Effector memory CD4-positive, alpha-beta T cell (primary cell): ENCODE data around the gene NPTX1.

ENCODE experiments used
- DNase-seq, 3 donors: peaks; one replicate each; pipeline ENCODE4 v3.0.0-alpha.2; 2020
- H3K27ac ChIP-seq: 2 replicates; pipeline ENCODE4 v1.7.0; 2013; ENCODE audit warnings: mild to moderate bottlenecking, low read length, moderate library complexity; ENCODE audit not compliant: insufficient read depth, poor library complexity, severe bottlenecking
- H3K27me3 ChIP-seq: replicated peaks from 2 replicates; pipeline ENCODE4 v1.7.0; 2013; ENCODE audit warnings: mild to moderate bottlenecking, low read length; ENCODE audit not compliant: insufficient read depth, control insufficient read depth, poor library complexity, severe bottlenecking
- H3K36me3 ChIP-seq: 2 replicates; pipeline ENCODE4 v1.7.0; 2013; ENCODE audit warnings: mild to moderate bottlenecking, low read length, moderate library complexity; ENCODE audit not compliant: control insufficient read depth, insufficient read depth
- H3K4me1 ChIP-seq: 2 replicates; pipeline ENCODE4 v1.7.0; 2013; ENCODE audit warnings: low read length, mild to moderate bottlenecking; ENCODE audit not compliant: control insufficient read depth, insufficient read depth, poor library complexity, severe bottlenecking
- H3K4me3 ChIP-seq: 2 replicates; pipeline ENCODE4 v1.7.0; 2013; ENCODE audit warnings: low read length, low read depth, mild to moderate bottlenecking; ENCODE audit not compliant: insufficient read depth, poor library complexity, severe bottlenecking
- H3K9me3 ChIP-seq: 2 replicates; pipeline ENCODE4 v1.7.0; 2013; ENCODE audit warnings: mild to moderate bottlenecking, low read length, moderate library complexity; ENCODE audit not compliant: control insufficient read depth

NPTX1 gene

DNA sequence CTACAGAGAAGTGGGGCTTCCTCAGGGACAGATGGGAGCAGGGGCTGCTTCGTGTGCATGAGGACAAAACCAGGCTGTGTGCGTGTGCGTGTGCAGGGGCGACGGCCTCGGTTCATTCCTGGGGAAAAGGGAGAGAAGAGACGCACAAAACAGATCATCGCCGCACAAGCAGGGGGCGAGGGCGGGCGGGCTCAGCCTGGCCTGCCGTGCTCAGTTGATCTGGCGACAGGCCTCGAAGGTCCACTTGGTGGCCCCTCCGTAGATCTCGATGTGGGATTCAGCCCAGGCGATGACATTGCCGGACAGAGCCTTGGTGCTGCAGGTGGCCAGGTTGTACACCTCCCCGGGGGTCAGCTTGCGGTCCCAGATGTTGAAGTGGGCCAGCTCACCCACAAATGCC is 5.8 kb downstream of the NPTX1 start:
- H3K27ac ChIP-seq: no peak overlapping the region
- H3K9me3 ChIP-seq: no peaks in the 10 kb centered on the region
- no peaks in the 10 kb centered on the region for H3K36me3 ChIP-seq
- DNase-seq: no peak
- H3K4me1 ChIP-seq: peaks cover 15% of the 10 kb centered on the region
- H3K4me3 ChIP-seq: no peak overlapping the region
- peaks cover 42% of the 10 kb centered on the region for H3K27me3 ChIP-seq

DNA sequence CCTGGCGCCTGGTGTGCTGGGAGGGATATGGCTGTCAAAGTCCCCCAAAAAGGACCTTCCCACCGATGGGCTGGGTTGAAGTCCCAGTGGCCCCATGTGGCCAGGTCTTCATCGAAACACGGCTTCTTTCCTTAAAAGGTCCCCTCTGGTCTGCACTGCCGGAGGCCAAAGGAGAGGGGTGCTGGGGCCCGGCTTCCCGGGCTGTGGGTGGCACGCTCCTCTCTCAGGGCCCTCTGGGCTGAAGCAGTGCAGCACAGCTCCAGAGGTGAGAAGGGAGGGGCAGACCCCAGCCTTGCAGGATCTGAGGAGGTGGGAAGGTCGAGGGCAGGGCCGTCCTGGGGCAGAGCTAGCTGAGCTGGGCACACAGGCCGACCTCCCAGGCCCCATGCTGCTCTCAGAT is 6.7 kb downstream of the NPTX1 start:
- H3K27me3 ChIP-seq: peaks cover 35% of the 10 kb centered on the region
- DNase-seq: no peak

DNA sequence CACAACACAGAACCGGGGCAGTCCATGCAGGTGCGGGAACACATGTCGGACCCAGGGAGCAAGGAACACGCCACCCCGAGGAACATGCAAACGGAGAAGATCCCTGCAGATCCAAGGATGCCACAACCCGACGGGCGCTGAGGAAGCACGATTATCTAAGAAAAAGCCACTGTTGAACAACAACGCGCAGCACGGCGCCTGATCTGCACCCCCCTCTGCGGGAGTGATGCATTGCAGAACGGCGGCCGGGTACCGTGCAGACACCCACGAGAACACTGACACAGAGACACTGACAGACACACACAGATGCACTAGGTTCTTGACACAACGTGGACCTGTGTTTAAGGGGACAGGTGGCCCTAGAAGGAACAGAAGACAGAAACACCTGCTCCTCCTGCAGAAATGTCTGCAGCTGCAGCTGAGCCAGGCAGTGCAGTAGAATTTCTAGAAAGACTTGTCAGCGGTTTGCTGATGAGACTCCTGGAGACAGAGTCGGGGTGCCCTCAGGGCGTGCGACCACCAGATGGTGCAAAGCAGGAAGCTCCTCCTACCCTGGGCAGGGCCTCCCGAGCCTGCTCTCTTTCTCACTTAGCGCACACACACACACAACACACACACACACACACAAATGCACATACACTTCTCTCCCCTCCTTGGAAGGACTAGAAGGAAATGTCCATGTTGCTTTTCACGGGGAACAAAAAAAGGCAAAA is 7.5 kb downstream of the NPTX1 start:
- Histone ChIP-seq H3K4me1 (no peaks in the 10 kb centered on the region), H3K4me3 (no peak overlapping the region), H3K36me3 (no peaks in the 10 kb centered on the region), H3K9me3 (no peaks in the 10 kb centered on the region), H3K27ac (no peak overlapping the region), H3K27me3 (peaks cover 28% of the 10 kb centered on the region)
- DNase-seq: no peak

More for the DNA sequence above, 6.7 kb downstream of the NPTX1 start:
- H3K4me1 ChIP-seq: peaks cover 5% of the 10 kb centered on the region
- H3K4me3 ChIP-seq: no peak overlapping the region
- H3K9me3 ChIP-seq: no peaks in the 10 kb centered on the region
- H3K27ac ChIP-seq: no peak overlapping the region
- no peaks in the 10 kb centered on the region for H3K36me3 ChIP-seq

DNA sequence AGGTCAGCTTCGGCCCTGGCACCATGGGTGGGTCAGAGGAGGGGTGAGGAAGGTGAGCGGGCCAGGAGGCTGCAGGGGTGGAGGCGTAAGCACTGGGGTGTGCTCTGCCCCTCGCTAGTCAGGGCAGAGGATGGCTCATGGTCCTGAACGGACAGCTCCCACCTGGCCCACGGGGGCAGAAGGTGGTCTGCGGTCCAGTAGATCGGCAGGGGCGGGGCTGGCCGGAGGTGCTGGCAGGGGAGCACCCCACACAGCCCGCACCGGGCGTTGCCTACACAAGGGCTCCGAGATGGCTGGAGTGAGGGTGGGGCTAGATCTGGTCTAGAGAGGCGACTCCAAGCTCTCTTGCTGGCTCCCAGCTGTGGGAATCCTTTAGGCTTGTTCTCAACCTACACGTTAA is 8.2 kb downstream of the NPTX1 start:
- H3K27me3 ChIP-seq: peaks cover 22% of the 10 kb centered on the region
- no peaks in the 10 kb centered on the region for H3K36me3 ChIP-seq
- H3K27ac ChIP-seq: no peak overlapping the region
- no peaks in the 10 kb centered on the region for H3K9me3 ChIP-seq
- no peaks in the 10 kb centered on the region for H3K4me1 ChIP-seq
- no peak overlapping the region for H3K4me3 ChIP-seq
- DNase-seq: no peak

DNA sequence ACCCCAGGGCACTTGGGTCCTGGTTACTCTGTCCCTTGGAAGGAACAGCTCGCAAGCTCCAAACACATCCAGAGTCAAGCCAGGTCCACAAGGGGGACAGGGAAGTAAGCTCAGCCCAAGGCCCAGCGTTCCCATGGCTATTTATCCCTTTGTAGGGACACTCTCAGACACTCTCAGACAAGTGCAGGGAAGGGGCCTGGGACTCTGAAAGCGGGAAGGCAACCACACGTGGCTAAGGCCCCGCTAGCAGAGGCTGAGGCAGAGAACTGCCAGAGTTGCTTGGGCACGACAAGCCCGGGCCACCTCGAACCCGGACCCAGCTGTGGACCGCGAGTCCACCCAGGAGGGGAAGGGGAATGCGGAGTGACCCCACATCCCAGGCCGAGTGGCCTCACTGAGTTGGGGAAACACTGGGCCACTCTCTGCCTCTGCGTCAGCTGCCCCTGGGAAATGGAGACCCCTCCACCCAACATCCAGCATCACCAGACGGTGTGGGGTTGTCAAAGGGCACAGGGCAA is 10.2 kb downstream of the NPTX1 start:
- Histone ChIP-seq H3K9me3 (no peaks in the 10 kb centered on the region), H3K4me3 (no peak overlapping the region), H3K4me1 (no peaks in the 10 kb centered on the region), H3K27me3 (peaks cover 21% of the 10 kb centered on the region), H3K36me3 (no peaks in the 10 kb centered on the region), H3K27ac (no peak overlapping the region)
- no peak for DNase-seq

DNA sequence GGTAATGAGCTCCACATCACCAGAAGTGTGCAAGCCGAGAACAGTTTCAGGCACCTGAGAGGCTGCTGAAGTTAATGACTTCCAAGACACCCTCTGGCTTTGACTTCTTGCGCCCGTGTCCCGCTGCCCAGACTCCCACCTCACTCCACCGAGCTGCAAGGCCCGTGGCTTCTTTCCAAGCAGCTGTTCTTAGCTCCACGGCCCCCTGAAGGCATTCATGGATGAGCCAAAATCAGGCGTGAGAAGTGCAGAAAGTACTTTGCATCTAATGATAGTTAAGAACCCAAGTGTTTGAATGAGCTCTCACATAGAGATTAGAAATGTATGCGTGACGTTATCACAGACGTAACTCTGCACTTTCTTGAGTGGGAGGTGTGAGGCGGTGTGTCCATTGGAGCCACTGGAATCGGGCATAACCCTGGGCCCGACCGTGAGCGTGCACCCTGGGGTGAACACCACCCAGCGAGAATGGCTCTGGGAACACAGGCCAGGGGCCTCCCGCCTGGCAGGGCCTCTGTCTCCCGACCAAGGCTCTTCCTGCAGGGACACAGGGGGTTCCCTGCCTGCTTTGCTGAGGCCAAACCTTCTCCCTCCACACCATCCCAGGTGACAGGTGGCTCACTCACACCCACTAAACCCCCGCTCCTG is 11.0 kb downstream of the NPTX1 start:
- Histone ChIP-seq H3K4me3 (no peak overlapping the region), H3K27me3 (peaks cover 21% of the 10 kb centered on the region), H3K36me3 (no peaks in the 10 kb centered on the region), H3K4me1 (no peaks in the 10 kb centered on the region), H3K27ac (no peak overlapping the region), H3K9me3 (no peaks in the 10 kb centered on the region)
- no peak for DNase-seq

DNA sequence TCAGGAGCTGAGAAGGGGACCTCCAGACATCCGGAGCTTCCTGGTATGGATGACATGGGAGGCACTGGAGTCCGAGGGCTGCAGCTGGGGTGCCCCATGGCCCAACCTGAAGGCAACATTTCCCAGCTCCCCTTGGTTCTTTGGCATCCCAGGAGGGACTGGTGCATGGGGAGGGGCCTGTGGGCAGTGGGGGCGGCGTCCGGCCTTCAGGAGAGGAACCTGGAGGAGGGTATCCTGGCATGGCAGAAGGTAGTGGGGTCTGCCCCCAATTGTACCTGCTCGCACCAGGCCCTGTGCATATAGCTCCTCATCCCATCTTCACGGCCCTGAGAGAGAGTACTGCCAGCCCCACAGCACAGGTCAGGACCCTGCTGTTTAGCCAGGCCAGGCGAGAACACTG is 11.9 kb downstream of the NPTX1 start:
- no peaks in the 10 kb centered on the region for H3K36me3 ChIP-seq
- H3K9me3 ChIP-seq: no peaks in the 10 kb centered on the region
- H3K27me3 ChIP-seq: peaks cover 15% of the 10 kb centered on the region
- H3K4me3 ChIP-seq: no peak overlapping the region
- H3K27ac ChIP-seq: no peak overlapping the region
- H3K4me1 ChIP-seq: no peaks in the 10 kb centered on the region
- no peak for DNase-seq

DNA sequence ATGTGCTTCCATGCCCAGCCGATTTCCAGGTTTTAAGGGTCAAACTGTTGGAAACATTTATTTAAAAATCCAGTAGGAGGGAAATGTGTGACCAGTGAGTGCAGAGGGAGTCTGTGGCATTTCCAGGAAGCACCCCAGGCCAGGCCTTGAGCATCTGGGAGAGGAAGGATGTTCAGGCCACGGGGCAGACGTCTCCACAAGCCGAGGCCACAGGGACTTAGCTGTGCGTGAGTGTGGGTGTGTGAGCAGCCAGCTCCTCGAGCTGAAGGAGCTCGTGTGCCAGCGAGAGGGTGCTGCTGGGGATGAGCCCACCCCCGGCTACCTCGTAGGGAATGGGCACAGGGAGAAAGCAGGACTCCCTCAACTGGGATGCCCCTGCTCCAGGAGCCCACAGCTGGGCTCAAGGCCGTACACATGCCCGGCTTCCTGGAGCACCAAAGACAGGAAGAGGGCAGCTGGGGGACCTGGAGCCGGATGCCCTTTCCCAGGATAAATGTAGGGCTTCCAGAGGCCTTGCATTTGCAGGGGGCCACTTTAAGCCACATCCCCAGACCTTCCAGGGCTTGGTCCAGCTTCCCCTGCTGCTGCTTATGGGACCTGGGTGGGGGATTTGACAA is 12.5 kb downstream of the NPTX1 start:
- DNase-seq: no peak
- Histone ChIP-seq H3K4me3 (no peak overlapping the region), H3K27ac (no peak overlapping the region), H3K9me3 (no peaks in the 10 kb centered on the region), H3K36me3 (no peaks in the 10 kb centered on the region), H3K4me1 (no peaks in the 10 kb centered on the region), H3K27me3 (peaks cover 12% of the 10 kb centered on the region)

DNA sequence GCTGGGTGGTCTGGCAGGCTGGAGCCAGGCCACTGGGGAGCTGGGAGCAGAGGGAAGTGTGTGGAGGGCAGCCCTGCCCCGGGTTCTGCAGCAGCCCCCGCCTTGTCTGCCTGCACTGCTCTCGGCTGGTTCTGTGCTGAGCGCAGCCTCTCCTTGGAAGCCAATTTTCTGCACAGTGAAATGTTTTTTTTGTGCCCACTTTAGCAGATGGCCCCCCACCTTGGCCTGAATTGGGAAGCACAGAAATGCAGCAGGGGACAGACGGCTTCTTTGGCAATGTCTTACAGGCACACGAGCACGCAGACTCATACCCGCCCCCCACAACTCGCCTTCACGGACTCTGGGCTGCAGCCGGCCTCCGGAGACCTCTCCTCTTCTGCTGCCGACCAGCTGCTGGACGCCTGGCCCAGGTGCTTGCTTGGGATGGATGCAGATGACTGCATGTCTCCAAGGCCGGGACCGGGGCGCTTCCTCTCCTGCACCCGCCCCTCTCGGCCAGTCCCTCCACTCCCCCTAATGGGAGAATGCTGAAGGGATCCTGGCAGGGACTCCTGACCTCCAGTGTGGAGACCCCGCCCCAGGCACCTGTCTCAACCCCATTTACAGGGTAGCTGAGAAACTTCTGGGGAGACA is 14.8 kb downstream of the NPTX1 start:
- Histone ChIP-seq H3K27me3 (no peaks in the 10 kb centered on the region), H3K27ac (no peak overlapping the region), H3K4me3 (no peak overlapping the region), H3K4me1 (no peaks in the 10 kb centered on the region), H3K9me3 (no peaks in the 10 kb centered on the region), H3K36me3 (no peaks in the 10 kb centered on the region)
- DNase-seq: no peak

DNA sequence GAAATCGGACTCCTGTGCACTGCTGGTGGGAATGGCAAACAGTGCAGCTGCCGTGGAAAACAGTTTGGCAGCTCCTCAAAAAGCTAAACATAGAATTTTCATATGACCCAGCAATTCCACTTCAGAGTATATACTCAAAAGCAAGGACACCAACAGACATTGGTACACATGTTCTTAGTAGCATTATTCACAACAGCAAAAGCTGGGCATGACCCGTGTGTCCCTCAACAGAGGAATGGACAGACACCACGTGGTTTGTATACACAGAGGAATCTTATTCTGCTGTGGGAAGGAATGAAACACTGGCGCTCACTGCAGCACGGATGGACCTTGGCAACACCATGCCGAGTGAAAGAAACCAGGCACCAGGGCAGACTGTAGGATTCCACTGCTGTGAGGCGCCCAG is 16.0 kb downstream of the NPTX1 start:
- Histone ChIP-seq H3K9me3 (no peaks in the 10 kb centered on the region), H3K4me1 (peaks cover 2% of the 10 kb centered on the region), H3K4me3 (no peak overlapping the region), H3K27me3 (no peaks in the 10 kb centered on the region), H3K27ac (no peak overlapping the region), H3K36me3 (no peaks in the 10 kb centered on the region)
- DNase-seq: no peak
